K562 (cell line): Measurements from ENCODE around the gene C9orf50. TPM values are rescaled to one million over a fixed set of nuclear protein-coding genes. Genes with fewer than 3 reads are reported as not detected.

Experiments
- CREBBP ChIP-seq: IDR thresholded peaks from one replicate; pipeline ENCODE4 v1.6.1; 2012; ENCODE audit warnings: low read depth, mild to moderate bottlenecking, control low read depth, inconsistent platforms, low read length
- ETV6 ChIP-seq, 3 experiments: fragments of 150-350 bp in 1 of 3; sonication (generic) in 1 of 3; formaldehyde crosslinking in 1 of 3; IDR thresholded peaks; 2 replicates each; pipeline versions ENCODE4 v1.6.1 to v1.8.0; 2014 to 2022; ENCODE audit warnings: borderline replicate concordance in 2 of 3, low read depth in 2 of 3, antibody characterized with exemption in 1 of 3, low read length in 1 of 3, mild to moderate bottlenecking in 1 of 3, missing genetic modification reagents in 1 of 3
- L3MBTL2 ChIP-seq: fragments of 450-650 bp; IDR thresholded peaks from 2 replicates; pipeline ENCODE4 v1.6.1; 2016; ENCODE audit warnings: mild to moderate bottlenecking, moderate library complexity
- LARP7 ChIP-seq: fragments of 450-650 bp; IDR thresholded peaks from 2 replicates; pipeline ENCODE4 v1.6.1; 2016
- NFE2 ChIP-seq: IDR thresholded peaks from 2 replicates; pipeline ENCODE4 v1.6.1; 2014; ENCODE audit warnings: antibody characterized with exemption, low read depth
- NR1H2 ChIP-seq: sonication (generic); formaldehyde crosslinking; IDR thresholded peaks from 2 replicates; pipeline ENCODE4 v1.4.0; 2020; ENCODE audit warnings: mild to moderate bottlenecking, missing genetic modification reagents
- SNIP1 ChIP-seq: fragments of 450-650 bp; IDR thresholded peaks from 2 replicates; pipeline ENCODE4 v1.7.1; 2017; ENCODE audit warnings: low read depth, mild to moderate bottlenecking
- TSC22D4 ChIP-seq: fragments of 450-650 bp; IDR thresholded peaks from 2 replicates; pipeline ENCODE4 v1.6.1; 2016; ENCODE audit warnings: missing genetic modification characterization, missing biosample characterization, control low read depth
- ZNF174 ChIP-seq: fragments of 250-450 bp; sonication (Bioruptor Pico); IDR thresholded peaks from 2 replicates; pipeline ENCODE4 v1.4.0; 2020; ENCODE audit warnings: mild to moderate bottlenecking
- polyA plus RNA-seq, 8 experiments: library from polyadenylated mRNA; depleted of rRNA in 4 of 8; stranded (reverse) in 5 of 8; unstranded in 3 of 8; fragments of >200 nt; fragmentation: Nextera tagmentation in 2 of 8; fragmentation: Illumina TruSeq in 1 of 8; extraction: Ambion mirVana in 2 of 8; extraction: Trizol in 1 of 8; gene quantifications; 2 replicates each; pipeline versions ENCODE4 v1.2.1 to v1.2.3, GENCODE V29; 2011 to 2014; ENCODE audit warnings: inconsistent platforms in 1 of 8, missing spikeins in 1 of 8
- total RNA-seq, 7 experiments: library from RNA; depleted of rRNA in 6 of 7; stranded (reverse); fragments of >200 nt in 6 of 7; fragmentation: Illumina TruSeq in 2 of 7; extraction: Trizol in 2 of 7; gene quantifications; 2 replicates each; pipeline versions ENCODE4 v1.2.1 to v1.2.3, GENCODE V29; 2011 to 2021; ENCODE audit warnings: low replicate concordance in 1 of 7
- TF ChIP-seq, protein P1 (sequence below): fragments of 450-650 bp; IDR thresholded peaks from 2 replicates; pipeline ENCODE4 v1.6.1; 2016; ENCODE audit warnings: low read depth
- TF ChIP-seq, protein P2 (sequence below): fragments of 150-350 bp; conservative IDR thresholded peaks from 2 replicates; pipeline ENCODE4 v1.6.1; 2014; ENCODE audit warnings: low read length
- TF ChIP-seq, protein P3 (sequence below), 2 experiments: fragments of 450-650 bp; IDR thresholded peaks; 2 replicates each; pipeline ENCODE4 v1.6.1; 2018; ENCODE audit warnings: mild to moderate bottlenecking in 2 of 2, low read depth in 1 of 2; ENCODE audit not compliant: partially characterized antibody in 2 of 2

C9orf50 gene
- total and polyA plus RNA-seq, 9 of the 15 experiments (the other 6 are each of a cell fraction or from before 2014, with no cell fraction given), result not detected

DNA sequence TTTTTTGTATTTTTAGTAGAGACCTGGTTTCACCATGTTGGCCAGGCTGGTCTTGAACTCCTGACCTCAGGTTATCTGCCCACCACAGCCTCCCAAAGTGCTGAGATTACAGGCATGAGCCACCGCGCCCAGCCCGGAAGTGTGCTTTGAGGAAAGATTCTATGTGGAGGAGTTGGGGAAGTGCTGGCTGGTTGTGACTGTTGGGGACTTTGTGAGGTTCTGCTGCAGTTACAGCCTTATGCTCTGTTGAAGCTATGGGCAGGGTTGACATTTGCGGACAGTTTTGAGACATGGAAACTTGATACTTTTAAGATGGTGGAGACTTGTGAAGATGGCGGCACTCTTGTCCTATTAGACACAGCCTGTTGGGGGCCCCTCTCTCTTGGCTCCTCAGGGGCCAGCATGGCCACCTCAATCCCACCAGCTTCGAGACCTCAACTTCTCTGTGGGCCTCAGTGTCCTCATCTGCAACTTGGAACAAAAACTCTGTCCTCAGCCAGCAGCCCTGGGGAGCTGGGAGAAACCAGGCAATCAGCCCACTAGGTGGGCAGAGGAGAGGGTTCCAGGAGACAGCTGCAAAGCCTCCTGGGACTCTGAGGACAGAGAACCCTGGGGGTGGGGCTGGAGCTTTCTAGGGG is 24.9 kb downstream of the C9orf50 start (continued):
- TF ChIP-seq, protein P1, sequence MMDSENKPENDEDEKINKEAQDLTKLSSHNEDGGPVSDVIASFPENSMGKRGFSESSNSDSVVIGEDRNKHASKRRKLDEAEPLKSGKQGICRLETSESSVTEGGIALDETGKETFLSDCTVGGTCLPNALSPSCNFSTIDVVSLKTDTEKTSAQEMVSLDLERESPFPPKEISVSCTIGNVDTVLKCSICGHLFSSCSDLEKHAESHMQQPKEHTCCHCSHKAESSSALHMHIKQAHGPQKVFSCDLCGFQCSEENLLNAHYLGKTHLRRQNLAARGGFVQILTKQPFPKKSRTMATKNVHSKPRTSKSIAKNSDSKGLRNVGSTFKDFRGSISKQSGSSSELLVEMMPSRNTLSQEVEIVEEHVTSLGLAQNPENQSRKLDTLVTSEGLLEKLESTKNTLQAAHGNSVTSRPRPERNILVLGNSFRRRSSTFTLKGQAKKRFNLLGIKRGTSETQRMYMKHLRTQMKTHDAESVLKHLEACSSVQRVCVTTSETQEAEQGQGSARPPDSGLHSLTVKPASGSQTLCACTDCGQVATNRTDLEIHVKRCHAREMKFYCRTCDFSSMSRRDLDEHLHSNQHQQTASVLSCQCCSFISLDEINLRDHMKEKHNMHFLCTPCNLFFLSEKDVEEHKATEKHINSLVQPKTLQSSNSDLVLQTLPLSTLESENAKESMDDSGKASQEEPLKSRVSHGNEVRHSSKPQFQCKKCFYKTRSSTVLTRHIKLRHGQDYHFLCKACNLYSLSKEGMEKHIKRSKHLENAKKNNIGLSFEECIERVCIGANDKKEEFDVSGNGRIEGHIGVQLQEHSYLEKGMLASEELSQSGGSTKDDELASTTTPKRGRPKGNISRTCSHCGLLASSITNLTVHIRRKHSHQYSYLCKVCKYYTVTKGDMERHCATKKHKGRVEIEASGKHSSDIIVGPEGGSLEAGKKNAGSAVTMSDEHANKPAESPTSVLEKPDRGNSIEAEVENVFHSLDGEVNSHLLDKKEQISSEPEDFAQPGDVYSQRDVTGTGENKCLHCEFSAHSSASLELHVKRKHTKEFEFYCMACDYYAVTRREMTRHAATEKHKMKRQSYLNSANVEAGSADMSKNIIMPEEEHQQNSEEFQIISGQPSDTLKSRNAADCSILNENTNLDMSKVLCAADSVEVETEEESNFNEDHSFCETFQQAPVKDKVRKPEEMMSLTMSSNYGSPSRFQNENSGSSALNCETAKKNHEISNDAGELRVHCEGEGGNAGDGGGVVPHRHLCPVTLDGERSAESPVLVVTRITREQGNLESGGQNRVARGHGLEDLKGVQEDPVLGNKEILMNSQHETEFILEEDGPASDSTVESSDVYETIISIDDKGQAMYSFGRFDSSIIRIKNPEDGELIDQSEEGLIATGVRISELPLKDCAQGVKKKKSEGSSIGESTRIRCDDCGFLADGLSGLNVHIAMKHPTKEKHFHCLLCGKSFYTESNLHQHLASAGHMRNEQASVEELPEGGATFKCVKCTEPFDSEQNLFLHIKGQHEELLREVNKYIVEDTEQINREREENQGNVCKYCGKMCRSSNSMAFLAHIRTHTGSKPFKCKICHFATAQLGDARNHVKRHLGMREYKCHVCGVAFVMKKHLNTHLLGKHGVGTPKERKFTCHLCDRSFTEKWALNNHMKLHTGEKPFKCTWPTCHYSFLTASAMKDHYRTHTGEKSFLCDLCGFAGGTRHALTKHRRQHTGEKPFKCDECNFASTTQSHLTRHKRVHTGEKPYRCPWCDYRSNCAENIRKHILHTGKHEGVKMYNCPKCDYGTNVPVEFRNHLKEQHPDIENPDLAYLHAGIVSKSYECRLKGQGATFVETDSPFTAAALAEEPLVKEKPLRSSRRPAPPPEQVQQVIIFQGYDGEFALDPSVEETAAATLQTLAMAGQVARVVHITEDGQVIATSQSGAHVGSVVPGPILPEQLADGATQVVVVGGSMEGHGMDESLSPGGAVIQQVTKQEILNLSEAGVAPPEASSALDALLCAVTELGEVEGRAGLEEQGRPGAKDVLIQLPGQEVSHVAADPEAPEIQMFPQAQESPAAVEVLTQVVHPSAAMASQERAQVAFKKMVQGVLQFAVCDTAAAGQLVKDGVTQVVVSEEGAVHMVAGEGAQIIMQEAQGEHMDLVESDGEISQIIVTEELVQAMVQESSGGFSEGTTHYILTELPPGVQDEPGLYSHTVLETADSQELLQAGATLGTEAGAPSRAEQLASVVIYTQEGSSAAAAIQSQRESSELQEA, result no peak
- TF ChIP-seq LARP7 (no peak), NR1H2 (no peak), ZNF174 (CRISPR knock-in tag) (no peak), NFE2 (no peak; the same call in 1 of the 2 replicates), ETV6 (IDR thresholded peaks at IDR 0.05; ENCODE audit: borderline replicate concordance in 1 of 2, low read depth in 2 of 2, low read length in 1 of 2) (peak; percentile 76 to 94; a peak in 3 of 4 replicates), ETV6 (CRISPR knock-in tag; IDR thresholded peaks at IDR 0.05; ENCODE audit: borderline replicate concordance) (no peak), CREBBP (no peak), TSC22D4 (tag) (no peak), L3MBTL2 (peak; percentile 64), SNIP1 (no peak)
- TF ChIP-seq, protein P2, sequence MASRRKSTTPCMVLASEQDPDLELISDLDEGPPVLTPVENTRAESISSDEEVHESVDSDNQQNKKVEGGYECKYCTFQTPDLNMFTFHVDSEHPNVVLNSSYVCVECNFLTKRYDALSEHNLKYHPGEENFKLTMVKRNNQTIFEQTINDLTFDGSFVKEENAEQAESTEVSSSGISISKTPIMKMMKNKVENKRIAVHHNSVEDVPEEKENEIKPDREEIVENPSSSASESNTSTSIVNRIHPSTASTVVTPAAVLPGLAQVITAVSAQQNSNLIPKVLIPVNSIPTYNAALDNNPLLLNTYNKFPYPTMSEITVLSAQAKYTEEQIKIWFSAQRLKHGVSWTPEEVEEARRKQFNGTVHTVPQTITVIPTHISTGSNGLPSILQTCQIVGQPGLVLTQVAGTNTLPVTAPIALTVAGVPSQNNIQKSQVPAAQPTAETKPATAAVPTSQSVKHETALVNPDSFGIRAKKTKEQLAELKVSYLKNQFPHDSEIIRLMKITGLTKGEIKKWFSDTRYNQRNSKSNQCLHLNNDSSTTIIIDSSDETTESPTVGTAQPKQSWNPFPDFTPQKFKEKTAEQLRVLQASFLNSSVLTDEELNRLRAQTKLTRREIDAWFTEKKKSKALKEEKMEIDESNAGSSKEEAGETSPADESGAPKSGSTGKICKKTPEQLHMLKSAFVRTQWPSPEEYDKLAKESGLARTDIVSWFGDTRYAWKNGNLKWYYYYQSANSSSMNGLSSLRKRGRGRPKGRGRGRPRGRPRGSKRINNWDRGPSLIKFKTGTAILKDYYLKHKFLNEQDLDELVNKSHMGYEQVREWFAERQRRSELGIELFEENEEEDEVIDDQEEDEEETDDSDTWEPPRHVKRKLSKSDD, result no peak
- TF ChIP-seq, protein P3, sequence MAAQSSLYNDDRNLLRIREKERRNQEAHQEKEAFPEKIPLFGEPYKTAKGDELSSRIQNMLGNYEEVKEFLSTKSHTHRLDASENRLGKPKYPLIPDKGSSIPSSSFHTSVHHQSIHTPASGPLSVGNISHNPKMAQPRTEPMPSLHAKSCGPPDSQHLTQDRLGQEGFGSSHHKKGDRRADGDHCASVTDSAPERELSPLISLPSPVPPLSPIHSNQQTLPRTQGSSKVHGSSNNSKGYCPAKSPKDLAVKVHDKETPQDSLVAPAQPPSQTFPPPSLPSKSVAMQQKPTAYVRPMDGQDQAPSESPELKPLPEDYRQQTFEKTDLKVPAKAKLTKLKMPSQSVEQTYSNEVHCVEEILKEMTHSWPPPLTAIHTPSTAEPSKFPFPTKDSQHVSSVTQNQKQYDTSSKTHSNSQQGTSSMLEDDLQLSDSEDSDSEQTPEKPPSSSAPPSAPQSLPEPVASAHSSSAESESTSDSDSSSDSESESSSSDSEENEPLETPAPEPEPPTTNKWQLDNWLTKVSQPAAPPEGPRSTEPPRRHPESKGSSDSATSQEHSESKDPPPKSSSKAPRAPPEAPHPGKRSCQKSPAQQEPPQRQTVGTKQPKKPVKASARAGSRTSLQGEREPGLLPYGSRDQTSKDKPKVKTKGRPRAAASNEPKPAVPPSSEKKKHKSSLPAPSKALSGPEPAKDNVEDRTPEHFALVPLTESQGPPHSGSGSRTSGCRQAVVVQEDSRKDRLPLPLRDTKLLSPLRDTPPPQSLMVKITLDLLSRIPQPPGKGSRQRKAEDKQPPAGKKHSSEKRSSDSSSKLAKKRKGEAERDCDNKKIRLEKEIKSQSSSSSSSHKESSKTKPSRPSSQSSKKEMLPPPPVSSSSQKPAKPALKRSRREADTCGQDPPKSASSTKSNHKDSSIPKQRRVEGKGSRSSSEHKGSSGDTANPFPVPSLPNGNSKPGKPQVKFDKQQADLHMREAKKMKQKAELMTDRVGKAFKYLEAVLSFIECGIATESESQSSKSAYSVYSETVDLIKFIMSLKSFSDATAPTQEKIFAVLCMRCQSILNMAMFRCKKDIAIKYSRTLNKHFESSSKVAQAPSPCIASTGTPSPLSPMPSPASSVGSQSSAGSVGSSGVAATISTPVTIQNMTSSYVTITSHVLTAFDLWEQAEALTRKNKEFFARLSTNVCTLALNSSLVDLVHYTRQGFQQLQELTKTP (IDR thresholded peaks at IDR 0.05; ENCODE audit: low read depth in 1 of 2, partially characterized antibody in 2 of 2), result peak in 1 of 2 experiments; percentile 57
